K562 (cell line): ENCODE measurements around the gene ENKD1. TPM values are rescaled to one million over a fixed set of nuclear protein-coding genes. Genes with fewer than 3 reads are reported as not detected.

Experiments used
- ATAC-seq: fragments of 200-7000 bp; cut with Tn5 transposase; 3 replicates; pipeline ENCODE4 v1.9.1; 2020; ENCODE audit warnings: moderate library complexity
- BruUV-seq: library from RNA; stranded (reverse); fragments of 400-500 nt; replicated peaks from 2 replicates; lab custom pipeline; 2021; lab: Mats Ljungman, UMichigan
- CTCF ChIA-PET: fragments of 300-600 bp; formaldehyde crosslinking; extraction: SDS; loops from one replicate; lab custom pipeline; 2021; ENCODE audit warnings: low intra/inter-chr PET ratio; lab: Yijun Ruan, JAX
- POLR2A ChIA-PET: fragments of 300-600, 350-650 bp; sonication (Branson Sonifier 250); formaldehyde crosslinking; extraction: SDS; loops from one replicate; lab custom pipeline; 2021; ENCODE audit warnings: antibody characterized with exemption, inconsistent platforms; lab: Yijun Ruan, JAX
- DNase-seq, 4 experiments: peaks; one replicate each; pipeline versions ENCODE4 v3.0.0 to v3.0.0-alpha.2; 2011 to 2018; ENCODE audit warnings: low spot score in 3 of 4, mixed read lengths in 3 of 4; ENCODE audit errors: extremely low read depth in 1 of 4
- FAIRE-seq: peaks from 2 replicates; lab custom pipeline; 2011; peaks lifted over from hg19 to GRCh38; lab: Jason Lieb, UNC
- H2AFZ ChIP-seq: 2 replicates; pipeline ENCODE4 v1.6.0; 2011; ENCODE audit warnings: low read depth, low read length, control low read depth, inconsistent platforms
- H3K27ac ChIP-seq: fragments of 200-600 bp; 3 replicates; pipeline ENCODE4 v1.8.0; 2011; ENCODE audit warnings: low read depth, mild to moderate bottlenecking, control low read depth, inconsistent platforms, low read length, moderate library complexity, mixed read lengths; ENCODE audit errors: extremely low read depth
- H3K27me3 ChIP-seq, 2 experiments: fragments of 300-600 bp in 1 of 2; 2 replicates in 1 of 2; 3 replicates in 1 of 2; pipeline versions ENCODE4 v1.6.0 to v1.8.0; 2011; ENCODE audit warnings: inconsistent platforms in 2 of 2, low read length in 2 of 2, mild to moderate bottlenecking in 1 of 2, mixed read lengths in 1 of 2, moderate library complexity in 1 of 2; ENCODE audit not compliant: control insufficient read depth in 2 of 2, insufficient read depth in 2 of 2
- H3K36me3 ChIP-seq: fragments of 300-600 bp; 3 replicates; pipeline ENCODE4 v1.8.0; 2011; ENCODE audit warnings: mild to moderate bottlenecking, low read length, inconsistent platforms; ENCODE audit not compliant: control insufficient read depth, insufficient read depth
- H3K4me1 ChIP-seq, 2 experiments: fragments of 200-600 bp in 1 of 2; replicated peaks in 1 of 2; 2 replicates in 1 of 2; 3 replicates in 1 of 2; pipeline versions ENCODE4 v1.5.1 to v1.8.0; 2011; ENCODE audit warnings: inconsistent platforms in 2 of 2, low read length in 2 of 2, mild to moderate bottlenecking in 1 of 2, mixed read lengths in 1 of 2, moderate library complexity in 1 of 2; ENCODE audit not compliant: control insufficient read depth in 2 of 2, insufficient read depth in 2 of 2
- H3K4me2 ChIP-seq: 2 replicates; pipeline ENCODE4 v1.6.1; 2011; ENCODE audit warnings: low read length, control low read depth, inconsistent platforms, mixed read lengths; ENCODE audit not compliant: insufficient read depth
- H3K4me3 ChIP-seq: fragments of 200-600 bp; sonication (generic), shearing (Covaris generic); 2 replicates; pipeline ENCODE4 v1.5.1; 2016; ENCODE audit warnings: control low read depth, inconsistent platforms
- H3K79me2 ChIP-seq: fragments of 200-600 bp; 3 replicates; pipeline ENCODE4 v1.8.0; 2011; ENCODE audit warnings: low read length, inconsistent platforms; ENCODE audit not compliant: control insufficient read depth, insufficient read depth
- H3K9ac ChIP-seq, 2 experiments: 2 replicates each; pipeline versions ENCODE4 v1.6.0 to v1.6.1; 2011; ENCODE audit warnings: low read depth in 2 of 2, low read length in 2 of 2, control low read depth in 1 of 2, inconsistent platforms in 1 of 2, mild to moderate bottlenecking in 1 of 2, mixed read lengths in 1 of 2; ENCODE audit not compliant: insufficient read depth in 1 of 2
- H3K9me1 ChIP-seq: one replicate; pipeline ENCODE4 v1.6.0; 2011; ENCODE audit warnings: inconsistent platforms, mild to moderate bottlenecking, low read length, moderate library complexity; ENCODE audit not compliant: control insufficient read depth, insufficient read depth
- H3K9me3 ChIP-seq: replicated peaks from 2 replicates; pipeline ENCODE4 v1.5.1; 2011; ENCODE audit warnings: low read depth, low read length, inconsistent platforms; ENCODE audit not compliant: control insufficient read depth, insufficient read depth
- H4K20me1 ChIP-seq: replicated peaks from 2 replicates; pipeline ENCODE4 v1.6.1; 2011; ENCODE audit warnings: low read length, inconsistent platforms, mixed read lengths; ENCODE audit not compliant: control insufficient read depth, insufficient read depth
- ATF1 ChIP-seq, 2 experiments: fragments of 450-650 bp in 1 of 2; IDR thresholded peaks; 2 replicates each; pipeline ENCODE4 v1.6.1; 2016; ENCODE audit warnings: missing compliant biosample characterization in 1 of 2, missing genetic modification characterization in 1 of 2
- CBX8 ChIP-seq: fragments of 200-600 bp; sonication (generic); IDR thresholded peaks from 2 replicates; pipeline ENCODE4 v1.6.1; 2012; ENCODE audit warnings: borderline replicate concordance, mixed run types, low read depth, mild to moderate bottlenecking, moderate library complexity, mixed read lengths, low read length, control low read depth, inconsistent platforms; ENCODE audit not compliant: poor library complexity, severe bottlenecking; ENCODE audit errors: extremely low read depth
- FOXA3 ChIP-seq, 2 experiments: fragments of 450-650 bp in 1 of 2; sonication (generic) in 1 of 2; formaldehyde crosslinking; IDR thresholded peaks in 1 of 2; conservative IDR thresholded peaks in 1 of 2; 2 replicates each; pipeline versions ENCODE4 v1.4.0 to v1.8.0; 2020 to 2022; ENCODE audit warnings: mild to moderate bottlenecking in 2 of 2, missing genetic modification reagents in 1 of 2
- NFYB ChIP-seq: IDR thresholded peaks from 2 replicates; pipeline ENCODE4 v1.6.1; 2011; ENCODE audit warnings: mild to moderate bottlenecking, moderate library complexity; ENCODE audit not compliant: insufficient read length; ENCODE audit errors: extremely low read depth
- POLR2G ChIP-seq: fragments of 200-400 bp; formaldehyde crosslinking; IDR thresholded peaks from 2 replicates; pipeline ENCODE4 v1.6.1; 2017; ENCODE audit warnings: low read depth, mild to moderate bottlenecking, antibody characterized with exemption, low read length, moderate library complexity
- PRMT5 ChIP-seq: sonication (generic); formaldehyde crosslinking; IDR thresholded peaks from 2 replicates; pipeline ENCODE4 v1.5.0; 2020; ENCODE audit warnings: missing genetic modification reagents
- SIN3A ChIP-seq, 2 experiments: fragments of 150-350 bp in 1 of 2; IDR thresholded peaks; 2 replicates each; pipeline ENCODE4 v1.6.1; 2011 to 2016; ENCODE audit warnings: borderline replicate concordance in 2 of 2, low read depth in 2 of 2, low read length in 2 of 2, mild to moderate bottlenecking in 2 of 2, moderate library complexity in 2 of 2; ENCODE audit not compliant: control insufficient read depth in 1 of 2
- SMARCC2 ChIP-seq: fragments of 450-650 bp; IDR thresholded peaks from 2 replicates; pipeline ENCODE4 v1.6.1; 2017; ENCODE audit warnings: antibody characterized with exemption, moderate library complexity, mild to moderate bottlenecking, low read depth
- SMC3 ChIP-seq: conservative IDR thresholded peaks from 2 replicates; pipeline ENCODE4 v1.6.1; 2011; ENCODE audit warnings: low read depth, low read length, improper control_type of control experiment; ENCODE audit not compliant: insufficient read depth
- SREBF2 ChIP-seq: sonication (generic); formaldehyde crosslinking; IDR thresholded peaks from 2 replicates; pipeline ENCODE4 v1.4.0; 2020; ENCODE audit warnings: mild to moderate bottlenecking, missing genetic modification reagents
- TOE1 ChIP-seq, 2 experiments: fragments of 450-650 bp in 1 of 2; sonication (generic) in 1 of 2; formaldehyde crosslinking in 1 of 2; IDR thresholded peaks; 2 replicates each; pipeline versions ENCODE4 v1.7.1 to v1.8.0; 2016 to 2022; ENCODE audit warnings: borderline replicate concordance in 2 of 2, mild to moderate bottlenecking in 2 of 2, antibody characterized with exemption in 1 of 2, inconsistent platforms in 1 of 2, low read depth in 1 of 2, missing genetic modification reagents in 1 of 2, moderate library complexity in 1 of 2
- ZNF175 ChIP-seq: fragments of 200-800 bp; sonication (Bioruptor generic); IDR thresholded peaks from 2 replicates; pipeline ENCODE4 v1.6.1; 2016; ENCODE audit warnings: low read depth, mild to moderate bottlenecking, missing genetic modification characterization, missing compliant biosample characterization
- ZNF316 ChIP-seq: fragments of 450-650 bp; IDR thresholded peaks from 2 replicates; pipeline ENCODE4 v1.6.1; 2016
- ZNF780A ChIP-seq: fragments of 250-450 bp; sonication (Bioruptor Pico); IDR thresholded peaks from 2 replicates; pipeline ENCODE4 v1.5.0; 2021; ENCODE audit warnings: mild to moderate bottlenecking
- ZNF785 ChIP-seq: fragments of 250-450 bp; sonication (Bioruptor Pico); IDR thresholded peaks from 2 replicates; pipeline ENCODE4 v1.4.0; 2020; ENCODE audit warnings: mild to moderate bottlenecking
- WGBS: fragments of 100-300 bp; shearing (Covaris generic); methylation state at CpG from one replicate; pipeline ENCODE4 v1.1.6; 2016; ENCODE audit warnings: low coverage, mixed read lengths; ENCODE audit not compliant: insufficient coverage; ENCODE audit errors: missing lambda C conversion rate; 5-methylcytosine and 5-hydroxymethylcytosine counted together
- in situ Hi-C: fragments of 300-500 bp; cut with MboI; formaldehyde crosslinking; loops from 4 replicates; pipeline ENCODE4 v1.15.0; 2018; ENCODE audit warnings: inconsistent platforms, mixed read lengths
- intact Hi-C: fragments of 100-400 bp; cut with micrococcal nuclease; formaldehyde crosslinking; loops from 2 replicates; pipeline ENCODE4 v1.14.2; 2022
- polyA plus RNA-seq, 8 experiments: library from polyadenylated mRNA; depleted of rRNA in 4 of 8; stranded (reverse) in 5 of 8; unstranded in 3 of 8; fragments of >200 nt; fragmentation: Nextera tagmentation in 2 of 8; fragmentation: Illumina TruSeq in 1 of 8; extraction: Ambion mirVana in 2 of 8; extraction: Trizol in 1 of 8; gene quantifications; 2 replicates each; pipeline versions ENCODE4 v1.2.1 to v1.2.3, GENCODE V29; 2011 to 2014; ENCODE audit warnings: inconsistent platforms in 1 of 8, missing spikeins in 1 of 8
- total RNA-seq, 7 experiments: library from RNA; depleted of rRNA in 6 of 7; stranded (reverse); fragments of >200 nt in 6 of 7; fragmentation: Illumina TruSeq in 2 of 7; extraction: Trizol in 2 of 7; gene quantifications; 2 replicates each; pipeline versions ENCODE4 v1.2.1 to v1.2.3, GENCODE V29; 2011 to 2021; ENCODE audit warnings: low replicate concordance in 1 of 7
- TF ChIP-seq, protein P1 (sequence below): fragments of 250-450 bp; sonication (Bioruptor Pico); IDR thresholded peaks from 2 replicates; pipeline ENCODE4 v1.6.1; 2021; ENCODE audit warnings: mild to moderate bottlenecking
- TF ChIP-seq, protein P2 (sequence below), 3 experiments: IDR thresholded peaks in 2 of 3; conservative IDR thresholded peaks in 1 of 3; 2 replicates each; pipeline ENCODE4 v1.5.1; 2011 to 2012; ENCODE audit warnings: low read length in 3 of 3, mild to moderate bottlenecking in 3 of 3, control low read depth in 2 of 3, improper control_type of control experiment in 1 of 3, inconsistent platforms in 1 of 3, low read depth in 1 of 3, mixed read lengths in 1 of 3, moderate library complexity in 1 of 3; ENCODE audit not compliant: insufficient read depth in 2 of 3
- TF ChIP-seq, protein P3 (sequence below): fragments of 450-650 bp; IDR thresholded peaks from one replicate; pipeline ENCODE4 v1.6.1; 2018; ENCODE audit warnings: mild to moderate bottlenecking, moderate library complexity; ENCODE audit not compliant: partially characterized antibody

The ENKD1 gene
- total and polyA plus RNA-seq, 9 of the 15 experiments (the other 6 are each of a cell fraction or from before 2014, with no cell fraction given) = 1.1 to 26.9 (median 8.3) TPM

DNA sequence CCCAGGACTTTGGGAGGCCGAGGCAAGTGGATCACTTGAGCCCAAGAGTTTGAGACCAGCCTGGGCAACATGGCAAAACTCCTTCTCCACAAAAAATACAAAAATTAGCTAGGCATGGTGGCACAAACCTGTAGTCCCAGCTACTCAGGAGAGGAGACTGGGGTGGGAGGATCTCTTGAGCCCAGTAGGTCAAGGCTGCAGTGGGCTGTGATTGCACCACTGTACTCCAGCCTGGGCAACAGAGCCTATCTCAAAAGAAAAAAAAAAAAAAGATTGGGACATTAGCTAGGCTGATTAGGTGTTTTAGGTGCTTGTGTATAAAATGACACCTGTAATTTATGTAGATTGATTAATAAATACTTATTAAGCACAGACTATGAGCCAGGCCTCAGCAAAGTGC lies 42.5 kb upstream of the ENKD1 start:
- no peak for FAIRE-seq
- Histone ChIP-seq H3K36me3 (no peaks in the 10 kb centered on the region), H4K20me1 (0 out of 2 replicates have a peak, but pooled peaks cover 4% of the 10 kb centered on the region), H3K4me2 (no peak overlapping the region), H3K79me2 (0 out of 3 replicates have a peak, but pooled peaks cover 4% of the 10 kb centered on the region), H3K4me1 (peaks cover 0 to 4% of the 10 kb centered on the region in 2 experiments; a peak in 2 of 5 replicates), H3K4me3 (no peak overlapping the region), H3K9me3 (no peaks in the 10 kb centered on the region), H3K9ac (no peak overlapping the region), H3K27ac (no peak overlapping the region), H2AFZ (no peak overlapping the region), H3K27me3 (no peaks in the 10 kb centered on the region), H3K9me1 (no peaks in the 10 kb centered on the region)
- in situ Hi-C loops = no loop called here
- ATAC-seq = no peak
- POLR2A ChIA-PET = interaction anchor here (0.9 to 1.2 kb wide), 3 partner anchors 10 to 226 kb away, joined by 3 to 6 read pairs (median 3); partner anchors contain the start of gene GFOD2
- 80% methylated on average over 1 of the region's 1 CpG for WGBS
- no TSS peak for BruUV-seq
- intact Hi-C loops = no loop called here
- no peak for DNase-seq
- CTCF ChIA-PET = no interaction called here
- TF ChIP-seq ATF1 (CRISPR knock-in tag; IDR thresholded peaks at IDR 0.05) (no peak), ATF1 (tag; IDR thresholded peaks at IDR 0.05) (no peak), SMC3 (no peak), PRMT5 (CRISPR knock-in tag) (no peak), ZNF780A (CRISPR knock-in tag) (no peak), ZNF175 (CRISPR knock-in tag) (no peak), ZNF785 (CRISPR knock-in tag) (no peak), TOE1 (IDR thresholded peaks at IDR 0.05; ENCODE audit: borderline replicate concordance) (no peak), TOE1 (CRISPR knock-in tag; IDR thresholded peaks at IDR 0.05; ENCODE audit: borderline replicate concordance, low read depth) (no peak), SMARCC2 (no peak), ZNF316 (no peak), CBX8 (no peak), SIN3A (IDR thresholded peaks at IDR 0.05; ENCODE audit: borderline replicate concordance in 2 of 2, control insufficient read depth in 1 of 2, low read depth in 2 of 2, low read length in 2 of 2) (no peak), NFYB (no peak), SREBF2 (CRISPR knock-in tag) (no peak), POLR2G (no peak), FOXA3 (CRISPR knock-in tag; conservative IDR thresholded peaks at IDR 0.05 in 1 of 2, IDR thresholded peaks at IDR 0.05 in 1 of 2) (no peak)
- TF ChIP-seq, protein P1, sequence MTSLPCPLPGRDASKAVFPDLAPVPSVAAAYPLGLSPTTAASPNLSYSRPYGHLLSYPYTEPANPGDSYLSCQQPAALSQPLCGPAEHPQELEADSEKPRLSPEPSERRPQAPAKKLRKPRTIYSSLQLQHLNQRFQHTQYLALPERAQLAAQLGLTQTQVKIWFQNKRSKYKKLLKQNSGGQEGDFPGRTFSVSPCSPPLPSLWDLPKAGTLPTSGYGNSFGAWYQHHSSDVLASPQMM (CRISPR knock-in tag) = no peak
- TF ChIP-seq, protein P2, sequence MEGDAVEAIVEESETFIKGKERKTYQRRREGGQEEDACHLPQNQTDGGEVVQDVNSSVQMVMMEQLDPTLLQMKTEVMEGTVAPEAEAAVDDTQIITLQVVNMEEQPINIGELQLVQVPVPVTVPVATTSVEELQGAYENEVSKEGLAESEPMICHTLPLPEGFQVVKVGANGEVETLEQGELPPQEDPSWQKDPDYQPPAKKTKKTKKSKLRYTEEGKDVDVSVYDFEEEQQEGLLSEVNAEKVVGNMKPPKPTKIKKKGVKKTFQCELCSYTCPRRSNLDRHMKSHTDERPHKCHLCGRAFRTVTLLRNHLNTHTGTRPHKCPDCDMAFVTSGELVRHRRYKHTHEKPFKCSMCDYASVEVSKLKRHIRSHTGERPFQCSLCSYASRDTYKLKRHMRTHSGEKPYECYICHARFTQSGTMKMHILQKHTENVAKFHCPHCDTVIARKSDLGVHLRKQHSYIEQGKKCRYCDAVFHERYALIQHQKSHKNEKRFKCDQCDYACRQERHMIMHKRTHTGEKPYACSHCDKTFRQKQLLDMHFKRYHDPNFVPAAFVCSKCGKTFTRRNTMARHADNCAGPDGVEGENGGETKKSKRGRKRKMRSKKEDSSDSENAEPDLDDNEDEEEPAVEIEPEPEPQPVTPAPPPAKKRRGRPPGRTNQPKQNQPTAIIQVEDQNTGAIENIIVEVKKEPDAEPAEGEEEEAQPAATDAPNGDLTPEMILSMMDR (IDR thresholded peaks at IDR 0.05 in 2 of 3, conservative IDR thresholded peaks at IDR 0.05 in 1 of 3; ENCODE audit: insufficient read depth in 2 of 3, low read depth in 1 of 3, low read length in 3 of 3) = no peak
- TF ChIP-seq, protein P3, sequence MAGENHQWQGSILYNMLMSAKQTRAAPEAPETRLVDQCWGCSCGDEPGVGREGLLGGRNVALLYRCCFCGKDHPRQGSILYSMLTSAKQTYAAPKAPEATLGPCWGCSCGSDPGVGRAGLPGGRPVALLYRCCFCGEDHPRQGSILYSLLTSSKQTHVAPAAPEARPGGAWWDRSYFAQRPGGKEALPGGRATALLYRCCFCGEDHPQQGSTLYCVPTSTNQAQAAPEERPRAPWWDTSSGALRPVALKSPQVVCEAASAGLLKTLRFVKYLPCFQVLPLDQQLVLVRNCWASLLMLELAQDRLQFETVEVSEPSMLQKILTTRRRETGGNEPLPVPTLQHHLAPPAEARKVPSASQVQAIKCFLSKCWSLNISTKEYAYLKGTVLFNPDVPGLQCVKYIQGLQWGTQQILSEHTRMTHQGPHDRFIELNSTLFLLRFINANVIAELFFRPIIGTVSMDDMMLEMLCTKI = no peak
